HepG2 (cell line): ENCODE data around the gene SHQ1. TPM values are rescaled to one million over a fixed set of nuclear protein-coding genes. Genes with fewer than 3 reads are reported as not detected.

Source experiments
- ATAC-seq: fragments of 200-7000 bp; cut with Tn5 transposase; 3 replicates; pipeline ENCODE4 v1.9.1; 2020; ENCODE audit warnings: mild to moderate bottlenecking, moderate library complexity
- BruUV-seq: library from RNA; stranded (reverse); fragments of 400-500 nt; replicated peaks from 2 replicates; lab custom pipeline; 2021; lab: Mats Ljungman, UMichigan
- CTCF ChIA-PET: fragments of 300-600 bp; formaldehyde crosslinking; extraction: SDS; loops from one replicate; lab custom pipeline; 2021; ENCODE audit warnings: low total read pairs, inconsistent platforms, low intra/inter-chr PET ratio; lab: Yijun Ruan, JAX
- POLR2A ChIA-PET: fragments of 350-600 bp; sonication (Branson Sonifier 250); formaldehyde crosslinking; loops from one replicate; lab custom pipeline; 2020; ENCODE audit warnings: antibody characterized with exemption, inconsistent platforms; lab: Yijun Ruan, JAX
- DNase-seq: peaks from one replicate; pipeline ENCODE4 v3.0.0-alpha.2; 2015; ENCODE audit warnings: low spot score
- FAIRE-seq: peaks from 3 replicates; lab custom pipeline; 2011; peaks lifted over from hg19 to GRCh38; lab: Jason Lieb, UNC
- H2AFZ ChIP-seq: one replicate; pipeline ENCODE4 v1.6.1; 2011; ENCODE audit warnings: low read length, inconsistent platforms
- H3K27ac ChIP-seq: fragments of 300-600 bp; 3 replicates; pipeline ENCODE4 v1.8.0; 2011; ENCODE audit warnings: mixed run types, mild to moderate bottlenecking, mixed read lengths, low read length, inconsistent platforms; ENCODE audit not compliant: insufficient read depth; ENCODE audit errors: extremely low read length
- H3K27me3 ChIP-seq, 2 experiments: fragments of 200-600 bp in 1 of 2; 2 replicates in 1 of 2; 3 replicates in 1 of 2; pipeline versions ENCODE4 v1.6.0 to v1.8.0; 2011; ENCODE audit warnings: low read length in 2 of 2, mild to moderate bottlenecking in 2 of 2, moderate library complexity in 2 of 2, inconsistent platforms in 1 of 2; ENCODE audit not compliant: insufficient read depth in 2 of 2, control insufficient read depth in 1 of 2
- H3K36me3 ChIP-seq, 2 experiments: fragments of 200-600 bp in 1 of 2; replicated peaks in 1 of 2; 2 replicates in 1 of 2; 3 replicates in 1 of 2; pipeline versions ENCODE4 v1.5.1 to v1.8.0; 2011; ENCODE audit warnings: low read length in 2 of 2, inconsistent platforms in 1 of 2; ENCODE audit not compliant: insufficient read depth in 2 of 2, control insufficient read depth in 1 of 2
- H3K4me1 ChIP-seq: 2 replicates; pipeline ENCODE4 v1.5.1; 2012; ENCODE audit warnings: low read length, inconsistent platforms; ENCODE audit not compliant: insufficient read depth
- H3K4me2 ChIP-seq: 2 replicates; pipeline ENCODE4 v1.6.0; 2011; ENCODE audit warnings: low read depth, low read length, inconsistent platforms
- H3K4me3 ChIP-seq, 3 experiments: fragments of 200-600 bp in 1 of 3; sonication (generic), shearing (Covaris generic) in 1 of 3; replicated peaks in 1 of 3; 2 replicates each; pipeline ENCODE4 v1.5.1; 2011 to 2016; ENCODE audit warnings: low read length in 3 of 3, inconsistent platforms in 2 of 3, low read depth in 2 of 3, mild to moderate bottlenecking in 2 of 3, control low read depth in 1 of 3, mixed read lengths in 1 of 3; ENCODE audit not compliant: insufficient read depth in 1 of 3
- H3K79me2 ChIP-seq: one replicate; pipeline ENCODE4 v1.6.1; 2011; ENCODE audit warnings: low read length, inconsistent platforms; ENCODE audit not compliant: insufficient read depth
- H3K9ac ChIP-seq: 2 replicates; pipeline ENCODE4 v1.6.0; 2011; ENCODE audit warnings: mild to moderate bottlenecking, low read depth, low read length, inconsistent platforms; ENCODE audit not compliant: insufficient read depth
- H3K9me3 ChIP-seq: 2 replicates; pipeline ENCODE4 v1.5.1; 2012; ENCODE audit warnings: mild to moderate bottlenecking, low read length
- H4K20me1 ChIP-seq: 2 replicates; pipeline ENCODE4 v1.6.0; 2011; ENCODE audit warnings: inconsistent platforms, mild to moderate bottlenecking, low read length, moderate library complexity; ENCODE audit not compliant: insufficient read depth
- EED ChIP-seq: sonication (generic); formaldehyde crosslinking; IDR thresholded peaks from 2 replicates; pipeline ENCODE4 v1.5.0; 2020; ENCODE audit warnings: mild to moderate bottlenecking, missing genetic modification reagents
- ELF1 ChIP-seq: sonication (generic); formaldehyde crosslinking; IDR thresholded peaks from 2 replicates; pipeline ENCODE4 v1.4.0; 2020; ENCODE audit warnings: missing genetic modification reagents
- HDAC6 ChIP-seq: fragments of 200-600 bp; sonication (generic); IDR thresholded peaks from 2 replicates; pipeline ENCODE4 v1.7.0; 2017; ENCODE audit warnings: mild to moderate bottlenecking, antibody characterized with exemption, low read length, low read depth
- ISX ChIP-seq: sonication (generic); formaldehyde crosslinking; conservative IDR thresholded peaks from 2 replicates; pipeline ENCODE4 v1.5.0; 2020; ENCODE audit warnings: missing genetic modification reagents
- KLF11 ChIP-seq: IDR thresholded peaks from 2 replicates; pipeline ENCODE4 v1.6.1; 2016; ENCODE audit warnings: missing compliant biosample characterization
- MIER3 ChIP-seq: IDR thresholded peaks from 2 replicates; pipeline ENCODE4 v1.6.1; 2016; ENCODE audit warnings: missing compliant biosample characterization, borderline replicate concordance
- MXD3 ChIP-seq: IDR thresholded peaks from 2 replicates; pipeline ENCODE4 v1.6.1; 2016; ENCODE audit warnings: mild to moderate bottlenecking, missing biosample characterization, missing genetic modification reagents
- NFATC3 ChIP-seq: sonication (generic); formaldehyde crosslinking; IDR thresholded peaks from 2 replicates; pipeline ENCODE4 v1.5.1; 2020; ENCODE audit warnings: mild to moderate bottlenecking, missing genetic modification reagents
- NPAS2 ChIP-seq: sonication (generic); formaldehyde crosslinking; IDR thresholded peaks from 2 replicates; pipeline ENCODE4 v1.8.0; 2022; ENCODE audit warnings: mild to moderate bottlenecking, missing genetic modification reagents, borderline replicate concordance
- SALL1 ChIP-seq: sonication (generic); formaldehyde crosslinking; IDR thresholded peaks from 2 replicates; pipeline ENCODE4 v1.8.0; 2022; ENCODE audit warnings: mild to moderate bottlenecking, missing genetic modification reagents
- TCF7 ChIP-seq: sonication (generic); IDR thresholded peaks from 2 replicates; pipeline ENCODE4 v1.6.1; 2016; ENCODE audit warnings: antibody characterized with exemption, low read depth
- ZFP36L2 ChIP-seq: sonication (generic); formaldehyde crosslinking; IDR thresholded peaks from 2 replicates; pipeline ENCODE4 v1.4.0; 2020; ENCODE audit warnings: missing genetic modification reagents
- ZNF205 ChIP-seq: IDR thresholded peaks from 2 replicates; pipeline ENCODE4 v1.6.1; 2018; ENCODE audit warnings: missing biosample characterization, missing genetic modification reagents
- ZNF749 ChIP-seq: sonication (generic); formaldehyde crosslinking; IDR thresholded peaks from 2 replicates; pipeline ENCODE4 v1.8.0; 2022; ENCODE audit warnings: mild to moderate bottlenecking, missing genetic modification reagents, moderate library complexity, borderline replicate concordance
- ZNF777 ChIP-seq: sonication (generic); formaldehyde crosslinking; IDR thresholded peaks from 2 replicates; pipeline ENCODE4 v1.4.0; 2020; ENCODE audit warnings: missing genetic modification reagents
- ZNF816 ChIP-seq: sonication (generic); formaldehyde crosslinking; IDR thresholded peaks from 2 replicates; pipeline ENCODE4 v1.8.0; 2022; ENCODE audit warnings: missing genetic modification reagents, mild to moderate bottlenecking, borderline replicate concordance
- WGBS: methylation state at CpG from one replicate; pipeline ENCODE4 v1.1.6; 2017; ENCODE audit warnings: low lambda C conversion rate; 5-methylcytosine and 5-hydroxymethylcytosine counted together
- in situ Hi-C: cut with HindIII; loops from 2 replicates; pipeline ENCODE4 v1.10.0; 2017; ENCODE audit warnings: low pct_unique_long_range_greater_than_20kb; ENCODE audit not compliant: extremely low pct_ligation_motif_present
- intact Hi-C: fragments of 100-400 bp; cut with micrococcal nuclease; formaldehyde crosslinking; loops from one replicate; pipeline ENCODE4 v1.10.0; 2022; ENCODE audit not compliant: unreplicated experiment
- polyA plus RNA-seq, 8 experiments: library from polyadenylated mRNA; depleted of rRNA in 3 of 8; stranded (reverse) in 7 of 8; unstranded in 1 of 8; fragments of >200 nt; fragmentation: Illumina TruSeq in 4 of 8; extraction: Trizol in 4 of 8; gene quantifications; 2 replicates each; pipeline versions ENCODE4 v1.2.1 to v1.2.3, GENCODE V29; 2011 to 2016; ENCODE audit warnings: low read depth in 4 of 8, missing spikeins in 1 of 8, mixed read lengths in 1 of 8; ENCODE audit not compliant: insufficient read depth in 1 of 8
- total RNA-seq, 5 experiments: library from RNA; depleted of rRNA; stranded (reverse); fragments of >200 nt; fragmentation: Illumina TruSeq; extraction: Trizol; gene quantifications; 2 replicates each; pipeline ENCODE4 v1.2.3, GENCODE V29; 2016; ENCODE audit warnings: low read depth in 1 of 5
- TF ChIP-seq, protein P1 (sequence below), 2 experiments: sonication (generic) in 1 of 2; formaldehyde crosslinking in 1 of 2; IDR thresholded peaks; 2 replicates each; pipeline versions ENCODE4 v1.5.1 to v1.6.1; 2011 to 2020; ENCODE audit warnings: borderline replicate concordance in 1 of 2, low read depth in 1 of 2, low read length in 1 of 2, mild to moderate bottlenecking in 1 of 2, missing genetic modification reagents in 1 of 2, moderate library complexity in 1 of 2

The SHQ1 gene
- total and polyA plus RNA-seq, 2 of the 13 experiments (the other 11 are each of a cell fraction or from before 2014, with no cell fraction given): 5.5 to 20.3 TPM

DNA sequence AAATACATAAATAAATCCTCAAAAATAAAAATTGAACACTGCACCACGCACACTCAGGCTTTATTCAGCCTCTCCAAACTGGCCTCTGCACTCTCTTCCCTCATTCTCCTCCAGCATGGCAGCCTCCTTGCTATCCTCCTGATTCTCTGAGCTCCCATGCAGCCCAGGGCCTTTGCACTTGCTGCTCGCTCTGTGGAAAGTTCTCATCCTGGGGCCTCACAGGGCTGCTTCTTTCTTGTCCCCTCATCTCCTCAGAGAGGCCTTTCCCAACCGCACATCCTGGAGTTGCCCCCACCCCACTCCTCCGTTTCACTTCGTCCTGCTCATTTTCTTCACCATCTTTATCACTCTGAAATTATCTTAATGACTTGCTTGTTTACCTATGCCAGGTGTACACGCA, 123.0 kb downstream of the SHQ1 start:
- Histone ChIP-seq H3K9me3 (no peaks in the 10 kb centered on the region), H4K20me1 (no peaks in the 10 kb centered on the region), H3K79me2 (no peaks in the 10 kb centered on the region), H3K4me1 (peaks cover 21% of the 10 kb centered on the region), H2AFZ (no peak overlapping the region), H3K9ac (no peak overlapping the region), H3K4me2 (no peak overlapping the region), H3K27me3 (no peaks in the 10 kb centered on the region), H3K4me3 (no peak overlapping the region), H3K36me3 (no peaks in the 10 kb centered on the region), H3K27ac (no peak overlapping the region)
- no TSS peak for BruUV-seq
- POLR2A ChIA-PET: no interaction called here
- CTCF ChIA-PET: no interaction called here
- FAIRE-seq (no peak), DNase-seq (no peak), ATAC-seq (no peak)
- in situ Hi-C loops (no loop called here), intact Hi-C loops (no loop called here)
- WGBS: 94% methylated on average over 6 of the region's 6 CpGs
- TF ChIP-seq ZNF205 (CRISPR knock-in tag) (no peak), ELF1 (CRISPR knock-in tag) (no peak), ZNF816 (no peak), ZNF749 (no peak), MIER3 (CRISPR knock-in tag) (no peak)
- TF ChIP-seq, protein P1, sequence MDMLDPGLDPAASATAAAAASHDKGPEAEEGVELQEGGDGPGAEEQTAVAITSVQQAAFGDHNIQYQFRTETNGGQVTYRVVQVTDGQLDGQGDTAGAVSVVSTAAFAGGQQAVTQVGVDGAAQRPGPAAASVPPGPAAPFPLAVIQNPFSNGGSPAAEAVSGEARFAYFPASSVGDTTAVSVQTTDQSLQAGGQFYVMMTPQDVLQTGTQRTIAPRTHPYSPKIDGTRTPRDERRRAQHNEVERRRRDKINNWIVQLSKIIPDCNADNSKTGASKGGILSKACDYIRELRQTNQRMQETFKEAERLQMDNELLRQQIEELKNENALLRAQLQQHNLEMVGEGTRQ (IDR thresholded peaks at IDR 0.05; ENCODE audit: low read depth, low read length): no peak
- TF ChIP-seq, protein P1 (CRISPR knock-in tag; IDR thresholded peaks at IDR 0.05; ENCODE audit: borderline replicate concordance): no peak

DNA sequence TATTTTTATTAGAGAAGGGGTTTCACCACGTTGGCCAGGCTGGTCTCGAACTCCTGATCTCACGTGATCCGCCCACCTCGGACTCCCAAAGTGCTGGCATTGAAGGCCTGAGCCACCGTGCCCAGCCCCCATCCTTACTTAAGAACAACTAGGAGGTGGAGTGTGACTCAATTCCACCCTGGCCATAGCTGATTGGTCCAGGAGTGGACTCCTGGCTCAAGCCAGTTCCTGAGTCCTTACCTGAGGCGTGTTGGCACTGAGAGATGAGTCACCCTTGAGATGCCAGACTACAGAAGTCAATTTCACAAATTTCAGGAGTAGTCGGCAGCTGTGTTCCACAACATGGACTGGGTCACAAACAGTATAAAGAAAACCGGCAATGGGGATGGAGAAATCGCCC, 124.2 kb downstream of the SHQ1 start:
- no peaks in the 10 kb centered on the region for H3K27me3 ChIP-seq
- TF ChIP-seq TCF7: no peak
- no peak for TF ChIP-seq HDAC6
- TF ChIP-seq NFATC3 (CRISPR knock-in tag): no peak
- TF ChIP-seq NPAS2: no peak
- no peak for TF ChIP-seq ISX (CRISPR knock-in tag)
- TF ChIP-seq KLF11 (CRISPR knock-in tag): no peak
- TF ChIP-seq ZFP36L2 (CRISPR knock-in tag): no peak
- no peak for TF ChIP-seq ZNF777 (CRISPR knock-in tag)
- TF ChIP-seq MXD3 (CRISPR knock-in tag): no peak
- TF ChIP-seq SALL1 (CRISPR knock-in tag): no peak
- no peak for TF ChIP-seq EED (CRISPR knock-in tag)
- no peaks in the 10 kb centered on the region for H3K79me2 ChIP-seq
- H3K4me1 ChIP-seq: peaks cover 16% of the 10 kb centered on the region
- 92% methylated on average over 10 of the region's 10 CpGs for WGBS
- BruUV-seq: no TSS peak
- DNase-seq (no peak), FAIRE-seq (no peak), ATAC-seq (no peak)
- H4K20me1 ChIP-seq: no peaks in the 10 kb centered on the region
- intact Hi-C loops: no loop called here
- POLR2A ChIA-PET: no interaction called here
- H3K27ac ChIP-seq: no peak overlapping the region
- no peak overlapping the region for H2AFZ ChIP-seq
- no peak overlapping the region for H3K9ac ChIP-seq
- CTCF ChIA-PET: no interaction called here
- H3K9me3 ChIP-seq: no peaks in the 10 kb centered on the region
- in situ Hi-C loops: no loop called here
- no peak overlapping the region for H3K4me2 ChIP-seq
- no peak overlapping the region for H3K4me3 ChIP-seq
- no peaks in the 10 kb centered on the region for H3K36me3 ChIP-seq
